Gastroesophageal sphincter (tissue), 3 donors: ENCODE results near the gene P2RY14.

Source experiments
- EP300 ChIP-seq: sonication (generic); formaldehyde crosslinking; IDR thresholded peaks from one replicate; pipeline ENCODE4 v1.6.1; 2017; ENCODE audit warnings: antibody characterized with exemption, mild to moderate bottlenecking
- POLR2A ChIP-seq, 2 donors: fragments of 450-650 bp; IDR thresholded peaks; one replicate each; pipeline ENCODE4 v1.6.1; 2017; ENCODE audit warnings: antibody characterized with exemption in 2 of 2, mild to moderate bottlenecking in 2 of 2, moderate library complexity in 1 of 2
- POLR2AphosphoS5 ChIP-seq: sonication (generic); formaldehyde crosslinking; IDR thresholded peaks from one replicate; pipeline ENCODE4 v1.6.1; 2017; ENCODE audit warnings: antibody characterized with exemption
- TF ChIP-seq, protein P1 (sequence below), 4 experiments: fragments of 200-600 bp in 2 of 4; fragments of 450-650 bp in 2 of 4; sonication (generic) in 1 of 4; IDR thresholded peaks; one replicate each; pipeline ENCODE4 v1.5.1; 2017 to 2019; ENCODE audit warnings: antibody characterized with exemption in 4 of 4, mild to moderate bottlenecking in 2 of 4, moderate library complexity in 2 of 4

DNA sequence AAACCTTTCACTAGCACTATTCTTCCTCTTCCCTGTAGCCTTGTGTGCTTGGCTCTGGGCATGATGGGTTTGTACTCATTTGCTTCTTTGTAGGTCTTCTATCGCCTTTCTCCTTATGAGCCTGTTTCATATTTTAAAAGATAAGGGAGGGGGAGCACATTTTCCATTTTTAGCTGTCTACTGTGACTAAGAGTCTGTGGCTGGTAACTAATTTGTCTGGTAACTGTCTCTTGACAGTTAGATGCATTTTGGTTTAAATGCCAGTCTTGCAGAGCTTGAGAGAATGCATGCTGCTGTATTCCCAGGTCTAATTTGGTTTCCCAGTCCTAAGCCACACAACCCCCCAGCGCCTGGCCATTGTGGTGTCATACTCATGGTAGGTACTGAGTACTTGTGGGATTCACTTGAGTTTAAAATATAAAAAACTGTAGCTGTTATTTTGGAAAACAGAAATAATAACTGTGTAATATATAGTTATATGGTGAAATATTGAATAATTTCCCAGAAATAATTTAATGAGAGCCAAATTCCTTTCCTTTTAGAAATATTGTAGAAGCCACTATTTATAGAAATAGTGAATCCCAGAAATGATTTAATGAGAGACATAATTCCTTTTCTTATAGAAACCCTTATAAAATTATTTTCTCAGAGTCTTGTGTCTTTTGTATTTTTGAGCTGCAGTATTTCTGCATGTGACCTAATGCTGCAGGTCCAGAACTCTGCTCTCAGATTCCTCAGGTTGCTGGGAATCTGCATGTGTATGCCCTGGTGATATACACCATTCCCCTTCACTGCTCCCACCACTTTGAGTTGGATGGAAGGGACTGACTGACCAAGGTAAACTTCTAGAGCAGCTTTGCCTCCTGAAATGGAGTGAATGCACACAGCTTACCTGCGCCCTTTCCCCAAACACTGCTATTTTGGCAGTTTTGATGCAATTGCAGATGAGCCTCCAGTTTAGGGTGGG, 61.4 kb downstream of the P2RY14 start:
- no peak for TF ChIP-seq POLR2A (IDR thresholded peaks at IDR 0.05)
- TF ChIP-seq, protein P1, sequence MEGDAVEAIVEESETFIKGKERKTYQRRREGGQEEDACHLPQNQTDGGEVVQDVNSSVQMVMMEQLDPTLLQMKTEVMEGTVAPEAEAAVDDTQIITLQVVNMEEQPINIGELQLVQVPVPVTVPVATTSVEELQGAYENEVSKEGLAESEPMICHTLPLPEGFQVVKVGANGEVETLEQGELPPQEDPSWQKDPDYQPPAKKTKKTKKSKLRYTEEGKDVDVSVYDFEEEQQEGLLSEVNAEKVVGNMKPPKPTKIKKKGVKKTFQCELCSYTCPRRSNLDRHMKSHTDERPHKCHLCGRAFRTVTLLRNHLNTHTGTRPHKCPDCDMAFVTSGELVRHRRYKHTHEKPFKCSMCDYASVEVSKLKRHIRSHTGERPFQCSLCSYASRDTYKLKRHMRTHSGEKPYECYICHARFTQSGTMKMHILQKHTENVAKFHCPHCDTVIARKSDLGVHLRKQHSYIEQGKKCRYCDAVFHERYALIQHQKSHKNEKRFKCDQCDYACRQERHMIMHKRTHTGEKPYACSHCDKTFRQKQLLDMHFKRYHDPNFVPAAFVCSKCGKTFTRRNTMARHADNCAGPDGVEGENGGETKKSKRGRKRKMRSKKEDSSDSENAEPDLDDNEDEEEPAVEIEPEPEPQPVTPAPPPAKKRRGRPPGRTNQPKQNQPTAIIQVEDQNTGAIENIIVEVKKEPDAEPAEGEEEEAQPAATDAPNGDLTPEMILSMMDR (IDR thresholded peaks at IDR 0.05): no peak
- TF ChIP-seq POLR2AphosphoS5: no peak
- TF ChIP-seq EP300: no peak
